Stimulated activated CD8-positive, alpha-beta memory T cell treated with anti-CD3 and anti-CD28 coated beads, Interleukin-7, amount 100 ng/mL, for 4 hours (primary cell): Measurements from ENCODE around the gene S100A14.
A peak's percentile ranks its signal among the peaks of the same experiment; 100 is the strongest.

Experiments
- DNase-seq, 2 donors: peaks; one replicate each; pipeline ENCODE4 v3.0.0-alpha.2; 2020; ENCODE audit warnings: low read depth in 2 of 2

Gene S100A14

GRCh38 chr1:153639280-153639679 is 23.2 kb upstream of the S100A14 start:
- no peak for DNase-seq

GRCh38 chr1:153638261-153638660 is 22.1 kb upstream of the S100A14 start:
- no peak for DNase-seq

- no peak for DNase-seq
Observed at GRCh38 chr1:153636312-153636711, 20.2 kb upstream of the S100A14 start.

GRCh38 chr1:153635872-153636271 is 19.7 kb upstream of the S100A14 start:
- no peak for DNase-seq

- DNase-seq: peak; percentile 92 to 95
Observed at GRCh38 chr1:153633754-153634665, 17.9 kb upstream of the S100A14 start, which contains the start of gene CHTOP. TSS of gene CHTOP (plus strand) at chr1:153634066. CDS start at chr1:153636589, 2,523 bp downstream.

- DNase-seq: no peak
Observed at GRCh38 chr1:153633161-153633753, 17.1 kb upstream of the S100A14 start.

- no peak for DNase-seq
Observed at GRCh38 chr1:153631047-153632022, 15.2 kb upstream of the S100A14 start.

GRCh38 chr1:153630384-153630783 is 14.3 kb upstream of the S100A14 start:
- no peak for DNase-seq

- DNase-seq: no peak
Observed at GRCh38 chr1:153629971-153630370, 13.8 kb upstream of the S100A14 start.

GRCh38 chr1:153629343-153629665 is 13.2 kb upstream of the S100A14 start:
- no peak for DNase-seq

- no peak for DNase-seq
Observed at GRCh38 chr1:153628638-153629342, 12.7 kb upstream of the S100A14 start.

- DNase-seq: no peak
Observed at GRCh38 chr1:153627715-153628626, 11.8 kb upstream of the S100A14 start, which contains the start of gene S100A1. TSS of gene S100A1 (plus strand) at chr1:153628434. CDS start at chr1:153630522, 2,088 bp downstream.

GRCh38 chr1:153626904-153627714 is 11.0 kb upstream of the S100A14 start, which contains the start of gene S100A13:
TSS of gene S100A13 (minus strand) at chr1:153627505. CDS start at chr1:153626472, 1,033 bp downstream.
- DNase-seq: no peak

GRCh38 chr1:153626477-153626903 is 10.4 kb upstream of the S100A14 start:
- no peak for DNase-seq

- DNase-seq: no peak
Observed at GRCh38 chr1:153624965-153625611, 9.0 kb upstream of the S100A14 start.

- DNase-seq: no peak
Observed at GRCh38 chr1:153623101-153623500, 7.0 kb upstream of the S100A14 start.

- no peak for DNase-seq
Observed at GRCh38 chr1:153619171-153619570, 3.0 kb upstream of the S100A14 start.

GRCh38 chr1:153617663-153618062 is 1.5 kb upstream of the S100A14 start:
- peak in 1 of 2 donors; percentile 61 for DNase-seq

GRCh38 chr1:153616917-153617311 is 789 bp upstream of the S100A14 start:
- DNase-seq: no peak
